DND-41 (cell line): ENCODE measurements around the gene SENP7.

ENCODE experiments used
- EZH2 ChIP-seq: IDR thresholded peaks from 3 replicates; pipeline ENCODE4 v1.6.1; 2012; ENCODE audit warnings: borderline replicate concordance, low read depth, mild to moderate bottlenecking, moderate library complexity, low read length, inconsistent platforms; ENCODE audit not compliant: severe bottlenecking
- TF ChIP-seq, protein P1 (sequence below): IDR thresholded peaks from 2 replicates; pipeline ENCODE4 v1.5.1; 2012; ENCODE audit warnings: borderline replicate concordance, low read length, moderate library complexity, mild to moderate bottlenecking; ENCODE audit not compliant: poor library complexity, severe bottlenecking; ENCODE audit errors: extremely low read depth

DNA sequence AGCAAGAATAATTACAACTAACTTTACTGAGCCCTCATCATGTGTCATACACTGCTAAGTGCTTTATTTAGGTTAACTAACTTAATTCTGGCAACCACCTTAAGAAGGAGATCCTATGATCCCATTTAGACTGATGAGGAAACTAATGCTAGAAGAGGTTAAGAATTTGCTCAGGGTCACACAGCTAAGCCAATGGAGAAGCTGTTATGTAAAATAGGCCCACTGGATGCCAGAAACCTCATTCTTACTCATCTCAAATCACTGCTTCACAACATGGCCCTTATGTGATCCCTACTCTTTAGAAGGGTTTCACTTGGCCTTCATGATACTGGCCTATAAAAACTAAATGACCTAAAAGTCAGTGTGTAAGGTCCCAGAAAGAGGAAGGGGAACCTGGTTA is 233.8 kb downstream of the SENP7 start:
- TF ChIP-seq, protein P1, sequence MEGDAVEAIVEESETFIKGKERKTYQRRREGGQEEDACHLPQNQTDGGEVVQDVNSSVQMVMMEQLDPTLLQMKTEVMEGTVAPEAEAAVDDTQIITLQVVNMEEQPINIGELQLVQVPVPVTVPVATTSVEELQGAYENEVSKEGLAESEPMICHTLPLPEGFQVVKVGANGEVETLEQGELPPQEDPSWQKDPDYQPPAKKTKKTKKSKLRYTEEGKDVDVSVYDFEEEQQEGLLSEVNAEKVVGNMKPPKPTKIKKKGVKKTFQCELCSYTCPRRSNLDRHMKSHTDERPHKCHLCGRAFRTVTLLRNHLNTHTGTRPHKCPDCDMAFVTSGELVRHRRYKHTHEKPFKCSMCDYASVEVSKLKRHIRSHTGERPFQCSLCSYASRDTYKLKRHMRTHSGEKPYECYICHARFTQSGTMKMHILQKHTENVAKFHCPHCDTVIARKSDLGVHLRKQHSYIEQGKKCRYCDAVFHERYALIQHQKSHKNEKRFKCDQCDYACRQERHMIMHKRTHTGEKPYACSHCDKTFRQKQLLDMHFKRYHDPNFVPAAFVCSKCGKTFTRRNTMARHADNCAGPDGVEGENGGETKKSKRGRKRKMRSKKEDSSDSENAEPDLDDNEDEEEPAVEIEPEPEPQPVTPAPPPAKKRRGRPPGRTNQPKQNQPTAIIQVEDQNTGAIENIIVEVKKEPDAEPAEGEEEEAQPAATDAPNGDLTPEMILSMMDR, result no peak
- no peak for TF ChIP-seq EZH2
